MM.1S (cell line): ENCODE results near the gene SPTBN1.

Source experiments
- CTCF ChIP-seq: fragments of 300-600 bp; sonication (generic); IDR thresholded peaks from 2 replicates; pipeline ENCODE4 v1.5.1; 2016; ENCODE audit warnings: antibody characterized with exemption, low read length, mixed read lengths
- EZH2phosphoT487 ChIP-seq: fragments of 300-600 bp; sonication (generic); IDR thresholded peaks from 2 replicates; pipeline ENCODE4 v1.6.1; 2018; ENCODE audit warnings: antibody characterized with exemption, low read length

GRCh38 chr2:54613386-54613785, 157.3 kb downstream of the SPTBN1 start:
- TF ChIP-seq CTCF (no peak), EZH2phosphoT487 (no peak)
